AG08396 (cell line): ENCODE measurements around the gene TNS2.
"Not testable (repeated sequence)": the region's sequence is repeated elsewhere in the genome, so short reads cannot be mapped to it uniquely, and the experiment has no call there.

Experiments used
- DNase-seq: peaks from one replicate; pipeline ENCODE4 v3.0.0; 2012; ENCODE audit warnings: low spot score, mixed read lengths

Gene TNS2, protein sequence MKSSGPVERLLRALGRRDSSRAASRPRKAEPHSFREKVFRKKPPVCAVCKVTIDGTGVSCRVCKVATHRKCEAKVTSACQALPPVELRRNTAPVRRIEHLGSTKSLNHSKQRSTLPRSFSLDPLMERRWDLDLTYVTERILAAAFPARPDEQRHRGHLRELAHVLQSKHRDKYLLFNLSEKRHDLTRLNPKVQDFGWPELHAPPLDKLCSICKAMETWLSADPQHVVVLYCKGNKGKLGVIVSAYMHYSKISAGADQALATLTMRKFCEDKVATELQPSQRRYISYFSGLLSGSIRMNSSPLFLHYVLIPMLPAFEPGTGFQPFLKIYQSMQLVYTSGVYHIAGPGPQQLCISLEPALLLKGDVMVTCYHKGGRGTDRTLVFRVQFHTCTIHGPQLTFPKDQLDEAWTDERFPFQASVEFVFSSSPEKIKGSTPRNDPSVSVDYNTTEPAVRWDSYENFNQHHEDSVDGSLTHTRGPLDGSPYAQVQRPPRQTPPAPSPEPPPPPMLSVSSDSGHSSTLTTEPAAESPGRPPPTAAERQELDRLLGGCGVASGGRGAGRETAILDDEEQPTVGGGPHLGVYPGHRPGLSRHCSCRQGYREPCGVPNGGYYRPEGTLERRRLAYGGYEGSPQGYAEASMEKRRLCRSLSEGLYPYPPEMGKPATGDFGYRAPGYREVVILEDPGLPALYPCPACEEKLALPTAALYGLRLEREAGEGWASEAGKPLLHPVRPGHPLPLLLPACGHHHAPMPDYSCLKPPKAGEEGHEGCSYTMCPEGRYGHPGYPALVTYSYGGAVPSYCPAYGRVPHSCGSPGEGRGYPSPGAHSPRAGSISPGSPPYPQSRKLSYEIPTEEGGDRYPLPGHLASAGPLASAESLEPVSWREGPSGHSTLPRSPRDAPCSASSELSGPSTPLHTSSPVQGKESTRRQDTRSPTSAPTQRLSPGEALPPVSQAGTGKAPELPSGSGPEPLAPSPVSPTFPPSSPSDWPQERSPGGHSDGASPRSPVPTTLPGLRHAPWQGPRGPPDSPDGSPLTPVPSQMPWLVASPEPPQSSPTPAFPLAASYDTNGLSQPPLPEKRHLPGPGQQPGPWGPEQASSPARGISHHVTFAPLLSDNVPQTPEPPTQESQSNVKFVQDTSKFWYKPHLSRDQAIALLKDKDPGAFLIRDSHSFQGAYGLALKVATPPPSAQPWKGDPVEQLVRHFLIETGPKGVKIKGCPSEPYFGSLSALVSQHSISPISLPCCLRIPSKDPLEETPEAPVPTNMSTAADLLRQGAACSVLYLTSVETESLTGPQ (N-terminal part only)

DNA sequence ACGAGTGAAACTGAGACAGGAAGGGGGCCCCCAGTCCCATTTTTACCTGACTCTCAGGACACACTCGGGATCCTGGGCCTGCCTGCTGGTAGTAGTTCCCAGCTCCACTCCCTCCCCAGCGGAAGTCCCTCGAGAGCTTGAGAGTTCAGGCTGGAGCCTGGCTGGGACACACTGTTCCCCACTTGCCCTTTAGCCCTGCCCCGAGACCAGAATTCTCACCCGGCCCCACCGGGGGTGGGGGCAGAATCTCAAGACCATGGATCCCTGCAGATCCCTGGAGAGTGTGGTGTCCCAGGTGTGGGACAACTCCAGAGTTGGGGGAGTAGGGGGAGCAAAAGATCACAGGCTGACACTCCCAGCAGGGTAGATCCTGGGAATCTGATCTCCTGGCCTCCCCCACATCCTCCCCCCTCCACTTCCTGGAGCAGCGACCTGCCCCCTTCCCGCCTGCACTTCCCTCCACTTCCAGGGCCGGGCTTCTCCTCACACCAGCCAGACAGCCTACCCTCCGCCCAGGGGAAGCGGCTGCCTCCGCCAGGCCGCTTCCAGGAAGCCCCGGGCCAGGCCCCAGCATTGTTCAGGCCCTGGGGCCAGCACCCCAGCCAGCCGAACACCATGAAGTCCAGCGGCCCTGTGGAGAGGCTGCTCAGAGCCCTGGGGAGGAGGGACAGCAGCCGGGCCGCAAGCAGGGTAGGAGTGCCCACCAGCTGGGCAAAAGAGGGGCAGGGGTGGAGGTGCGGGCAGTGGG lies at the start of gene TNS2:
TSS of gene TNS2 (plus strand) at position 495 of the 748 bp plus-strand sequence. CDS start at position 616, 121 bp downstream.
- DNase-seq: peak; percentile 51

DNA sequence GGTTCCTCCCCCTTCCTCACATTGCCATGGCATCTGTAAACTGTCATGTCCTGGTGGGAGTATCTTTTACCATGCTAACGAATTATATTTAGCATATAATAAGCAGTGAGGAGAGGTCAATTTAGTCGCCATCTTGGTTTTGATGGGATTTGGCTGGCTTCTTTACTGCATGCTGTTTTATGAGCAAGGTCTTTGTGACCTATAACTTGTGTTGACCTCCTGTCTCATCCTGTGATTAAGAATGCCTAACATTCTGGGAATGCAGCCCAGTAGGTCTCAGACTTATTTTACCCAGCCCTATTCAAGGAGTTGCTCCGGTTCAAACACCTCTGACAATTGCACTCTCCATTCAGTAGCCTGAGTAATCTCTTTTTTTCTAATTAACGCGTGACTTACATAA lies 45.7 kb upstream of the TNS2 start:
- DNase-seq: no peak

DNA sequence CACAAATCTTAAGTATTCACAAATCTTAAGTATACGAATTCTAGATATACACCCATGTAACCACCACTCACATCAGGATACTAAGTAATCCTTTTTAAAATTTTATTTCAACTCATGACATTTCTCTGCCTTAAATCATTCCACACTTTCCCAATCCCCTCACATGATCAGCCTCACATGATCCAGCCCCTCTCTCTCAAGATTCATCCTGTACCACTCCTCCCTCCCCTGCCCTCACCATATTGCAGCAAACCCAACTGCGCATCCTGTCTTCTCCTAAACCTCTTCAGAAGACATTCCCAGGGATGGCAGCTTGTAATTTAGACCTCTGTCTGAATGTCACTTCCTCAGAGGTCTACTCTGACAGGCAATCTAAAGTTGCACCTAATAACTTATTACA lies 45.3 kb upstream of the TNS2 start:
- DNase-seq: no peak

DNA sequence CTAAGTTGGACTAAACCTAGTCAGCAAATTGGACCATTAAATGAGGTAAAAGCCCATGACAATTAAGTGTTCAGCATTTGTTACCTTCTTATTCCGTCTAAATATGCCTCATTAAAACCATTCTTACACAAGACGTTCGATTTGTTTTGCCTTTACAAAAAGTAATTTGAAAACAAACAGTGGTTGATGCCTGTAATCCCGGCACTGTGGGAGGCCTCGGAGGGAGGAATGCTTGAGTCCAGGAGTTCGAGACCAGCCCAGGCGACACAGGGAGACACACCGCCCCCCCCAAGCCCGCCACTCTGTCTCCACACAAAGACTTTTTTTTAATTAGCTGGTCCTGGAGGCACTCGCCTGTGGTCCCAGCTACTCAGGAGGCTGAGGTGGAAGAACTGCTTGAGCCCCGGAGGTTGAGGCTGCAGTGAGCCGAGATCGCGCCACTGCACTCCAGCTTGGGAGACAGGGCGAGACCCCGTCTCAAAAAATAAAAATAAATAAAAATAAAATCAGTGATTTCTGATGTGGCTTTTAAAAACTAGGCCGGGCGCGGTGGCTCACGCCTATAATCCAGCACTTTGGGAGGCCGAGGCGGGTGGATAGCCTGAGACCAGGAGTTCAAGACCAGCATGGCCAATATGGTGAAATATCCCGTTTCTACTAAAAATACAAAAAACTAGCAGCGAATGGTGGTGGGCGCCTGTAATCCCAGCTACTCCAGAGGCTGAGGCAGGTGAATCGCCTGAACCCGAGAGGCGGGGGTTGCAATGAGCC lies 44.5 kb upstream of the TNS2 start:
- DNase-seq: no peak

DNA sequence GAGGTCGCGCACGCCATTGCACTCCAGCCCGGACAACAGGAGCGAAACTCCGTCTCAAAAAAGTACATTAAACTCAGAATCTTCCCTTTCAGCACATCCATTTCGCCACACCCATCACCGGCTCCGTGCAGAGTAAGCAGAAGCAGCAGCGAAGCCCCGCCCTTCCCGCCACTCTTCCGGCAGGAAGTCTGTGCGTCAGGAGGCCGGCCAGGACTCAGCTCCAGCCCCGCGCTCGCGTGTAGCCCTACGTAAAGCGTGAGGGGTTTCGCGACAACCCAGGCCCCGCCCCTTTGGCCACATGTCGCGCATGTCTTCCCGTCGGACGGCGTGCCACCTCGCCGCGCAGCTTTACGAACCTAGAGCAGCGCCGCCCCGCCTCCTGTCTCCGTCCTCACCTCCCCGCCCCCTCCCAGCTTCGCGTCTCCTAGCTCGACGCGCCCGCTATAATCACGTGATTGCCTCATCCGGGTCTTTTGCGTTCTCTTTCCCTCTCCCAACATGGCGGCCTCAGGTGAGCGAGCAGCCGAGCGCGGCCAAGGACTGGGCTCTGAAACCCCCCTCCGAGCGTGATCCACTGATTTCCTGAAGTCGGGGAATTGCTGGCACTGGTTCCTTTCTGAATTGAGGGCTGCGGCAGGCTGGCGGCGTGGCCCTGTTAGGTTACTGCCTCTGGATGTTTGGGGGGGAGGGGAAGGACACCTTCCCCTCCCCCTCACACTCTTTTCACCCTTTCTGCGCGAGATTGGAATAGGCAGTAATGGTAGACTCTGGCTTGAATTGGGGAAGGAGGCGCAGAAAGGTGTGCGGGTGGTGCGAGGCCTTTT lies 43.7 kb upstream of the TNS2 start, which contains the start of gene EIF4B:
TSS of gene EIF4B (plus strand) at position 471 of the 824 bp plus-strand sequence. CDS start at position 499, 28 bp downstream.
- DNase-seq: peak; percentile 98

DNA sequence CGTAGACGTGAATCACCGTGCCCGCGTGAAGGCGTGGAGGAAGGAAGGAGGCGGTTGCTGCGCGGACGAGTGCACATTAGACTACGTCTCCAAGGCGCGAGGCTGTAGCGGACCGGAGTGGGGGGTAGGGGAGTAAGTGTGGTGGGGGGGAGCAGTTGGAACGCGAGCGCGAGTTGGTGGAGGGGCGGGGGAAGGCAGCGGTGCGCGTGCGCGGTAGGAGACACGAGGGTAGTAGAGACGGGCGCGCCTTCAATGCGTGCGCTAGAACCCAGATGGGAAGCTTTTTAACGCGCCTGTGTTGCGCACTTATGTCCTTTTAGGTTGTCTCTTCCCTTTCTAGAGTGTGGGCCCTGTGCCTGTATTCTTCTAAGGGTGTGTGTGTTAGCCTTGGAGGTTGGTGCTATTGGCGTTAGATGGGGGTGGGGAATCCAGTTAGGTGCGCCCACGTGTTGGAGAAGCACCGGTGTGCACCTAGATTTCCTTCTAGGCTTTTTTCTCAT lies 43.0 kb upstream of the TNS2 start:
- peak; percentile 85 for DNase-seq

DNA sequence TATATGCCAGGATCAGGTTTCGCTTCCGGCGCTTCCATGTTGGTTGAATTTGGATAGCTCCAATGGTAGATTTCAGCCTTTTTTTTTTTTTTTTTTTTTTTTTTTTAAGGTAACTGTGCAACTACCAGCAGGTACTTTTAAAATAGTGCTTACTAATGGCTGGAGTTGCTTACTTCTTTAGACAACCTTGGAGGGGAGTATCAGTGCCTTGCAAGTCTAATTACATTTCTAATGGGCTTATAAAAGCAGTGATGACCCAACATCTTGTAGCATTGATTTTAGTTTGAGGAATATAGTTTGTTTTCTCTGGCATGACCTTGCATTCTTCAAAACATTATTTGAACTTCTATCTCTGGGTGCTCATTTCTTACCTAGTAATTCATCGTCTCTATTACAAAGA lies 42.5 kb upstream of the TNS2 start:
- DNase-seq: no peak

DNA sequence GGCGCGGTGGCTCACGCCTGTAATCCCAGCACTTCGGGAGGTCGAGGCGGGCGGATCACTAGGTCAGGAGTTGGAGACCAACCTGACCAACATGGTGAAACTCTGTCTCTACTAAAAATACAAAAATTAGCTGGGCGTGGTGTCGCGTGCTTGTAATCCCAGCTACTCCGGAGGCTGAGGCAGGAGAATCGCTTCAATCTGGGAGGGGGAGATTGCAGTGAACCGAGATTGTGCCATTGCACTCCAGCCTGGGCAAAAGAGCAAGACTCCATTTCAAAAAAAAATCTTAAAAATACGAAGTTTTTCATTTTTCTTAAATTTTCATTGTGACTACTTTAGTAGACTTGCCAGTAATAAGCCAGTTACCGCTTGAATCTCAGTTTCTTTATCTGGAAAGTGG lies 41.1 kb upstream of the TNS2 start:
- DNase-seq: not testable (repeated sequence)

DNA sequence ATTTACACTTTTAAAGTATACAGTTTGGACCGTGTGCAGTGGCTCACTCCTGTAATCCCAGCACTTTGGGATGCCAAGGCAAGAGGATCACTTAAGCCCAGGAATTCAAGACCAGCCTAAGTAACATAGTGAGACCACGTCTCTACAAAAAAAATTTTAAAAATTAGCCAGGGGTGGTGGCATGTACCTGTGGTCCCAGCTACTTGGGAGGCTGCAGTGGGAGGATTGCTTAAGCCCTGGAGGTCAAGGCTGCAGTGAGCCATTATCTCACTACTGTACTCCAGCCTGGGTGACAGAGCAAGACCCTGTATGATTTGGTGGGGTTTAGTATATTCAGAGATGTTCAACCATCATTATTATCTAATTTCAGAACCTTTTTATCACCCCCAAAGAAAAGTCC lies 38.9 kb upstream of the TNS2 start:
- DNase-seq: no peak

DNA sequence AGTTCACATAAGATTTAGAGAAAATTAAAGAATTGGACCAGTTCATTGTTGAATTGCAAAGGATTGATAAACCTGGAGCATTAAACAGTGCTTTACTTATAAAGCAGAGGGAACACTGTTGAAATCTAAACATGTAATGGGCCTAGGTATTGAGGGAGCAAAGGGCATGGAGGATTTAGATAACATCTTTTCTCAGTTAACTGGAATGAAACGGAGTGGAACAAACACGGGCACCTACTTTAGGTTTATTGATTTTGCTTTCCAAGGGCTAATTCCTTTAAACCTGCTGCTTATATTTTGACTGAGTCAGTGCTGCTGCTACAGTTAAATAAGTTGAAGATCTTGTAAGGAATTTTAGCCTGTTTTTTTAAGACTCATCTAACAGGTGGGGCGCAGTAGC lies 38.0 kb upstream of the TNS2 start:
- DNase-seq: no peak

DNA sequence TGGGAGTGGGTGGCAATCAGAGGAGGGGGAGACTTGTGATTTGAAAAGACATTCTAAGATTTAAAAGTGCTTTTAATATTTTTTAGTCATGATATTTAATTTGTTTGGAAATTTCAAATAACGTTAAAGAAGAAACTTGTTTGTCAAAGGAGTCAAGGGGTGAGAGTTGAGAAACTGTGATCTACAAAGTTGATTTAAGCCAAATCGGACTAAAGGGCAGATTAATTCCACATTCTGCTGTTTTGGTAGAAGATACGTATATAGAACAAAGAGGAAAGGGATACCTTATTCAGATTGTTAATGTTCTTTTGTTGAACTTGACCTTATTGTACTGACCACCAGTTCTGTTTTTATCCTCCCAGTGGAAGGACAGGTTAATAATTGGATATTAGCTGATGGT lies 36.9 kb upstream of the TNS2 start:
- no peak for DNase-seq

DNA sequence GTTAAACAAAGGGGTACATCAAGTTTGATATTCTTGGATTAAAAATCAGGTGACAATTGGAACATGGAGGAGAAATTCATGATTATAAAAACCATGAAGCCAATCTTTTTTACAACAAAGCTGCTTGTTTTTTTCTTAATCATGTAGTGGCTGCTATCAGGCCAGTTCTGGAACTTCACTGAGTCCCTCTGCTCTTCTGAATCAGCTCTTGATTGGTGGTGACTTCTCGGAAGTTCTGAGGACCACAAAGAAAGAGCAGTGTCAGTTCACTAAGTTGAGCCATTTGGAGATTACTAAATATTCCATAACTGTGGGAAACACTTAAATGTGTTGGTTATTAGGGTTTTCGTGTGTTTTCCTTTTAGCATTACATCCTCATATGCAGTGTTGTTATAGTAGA lies 35.2 kb upstream of the TNS2 start:
- no peak for DNase-seq

DNA sequence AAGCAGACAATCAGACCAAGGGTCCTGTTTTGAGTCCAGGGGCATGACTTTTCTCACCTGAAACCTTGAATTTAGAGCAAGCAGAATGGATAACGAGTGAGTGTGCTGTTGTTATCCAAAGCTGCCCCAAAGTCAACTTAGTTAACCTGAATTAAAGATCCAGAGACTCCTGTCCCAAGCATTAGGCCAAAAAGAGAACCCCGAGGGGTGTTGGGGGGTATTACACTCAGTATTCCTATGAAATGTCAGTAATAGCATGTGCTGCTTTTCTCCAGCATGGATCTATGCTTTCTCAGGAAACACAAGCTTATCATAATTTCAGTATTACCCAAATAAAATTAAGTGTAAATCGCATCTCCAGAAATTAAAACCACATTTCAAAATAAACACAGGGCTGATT lies 24.6 kb upstream of the TNS2 start:
- DNase-seq: no peak

DNA sequence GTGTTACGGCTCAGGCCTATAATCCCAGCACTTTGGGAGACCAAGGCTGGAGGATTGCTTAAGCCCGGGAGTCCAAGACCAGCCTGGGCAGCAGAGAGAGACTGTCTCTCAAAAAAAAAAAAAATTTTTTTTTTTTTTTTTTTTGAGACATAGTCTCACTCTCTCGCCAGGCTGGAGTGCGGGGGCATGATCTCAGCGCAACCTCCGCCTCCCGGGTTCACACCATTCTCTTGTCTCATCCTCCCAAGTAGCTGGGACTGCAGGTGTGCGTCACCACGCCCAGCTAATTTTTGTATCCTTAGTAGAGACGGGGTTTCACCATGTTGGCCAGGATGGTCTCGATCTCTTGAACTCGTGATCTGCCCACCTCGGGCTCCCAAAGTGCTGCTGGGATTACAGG lies 22.9 kb upstream of the TNS2 start:
- DNase-seq: not testable (repeated sequence)

DNA sequence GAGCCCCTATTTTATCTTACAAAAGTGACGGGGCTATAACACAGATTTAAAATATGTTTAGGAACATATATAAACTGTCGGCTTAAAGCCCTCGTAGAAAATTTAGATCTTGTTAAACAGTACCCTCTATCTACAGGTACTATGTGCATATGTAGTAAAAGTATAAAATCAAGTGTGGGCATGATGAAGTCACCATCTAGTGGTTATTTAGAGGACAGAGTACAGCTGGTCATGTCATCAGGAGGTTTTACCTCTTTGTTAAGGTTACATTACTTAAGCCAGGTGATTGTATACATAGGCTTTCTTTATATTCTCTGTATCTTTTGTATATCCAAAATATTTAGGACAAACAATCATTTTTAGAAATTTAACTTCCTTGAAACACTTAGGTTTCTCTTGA lies 18.2 kb upstream of the TNS2 start:
- DNase-seq: no peak

DNA sequence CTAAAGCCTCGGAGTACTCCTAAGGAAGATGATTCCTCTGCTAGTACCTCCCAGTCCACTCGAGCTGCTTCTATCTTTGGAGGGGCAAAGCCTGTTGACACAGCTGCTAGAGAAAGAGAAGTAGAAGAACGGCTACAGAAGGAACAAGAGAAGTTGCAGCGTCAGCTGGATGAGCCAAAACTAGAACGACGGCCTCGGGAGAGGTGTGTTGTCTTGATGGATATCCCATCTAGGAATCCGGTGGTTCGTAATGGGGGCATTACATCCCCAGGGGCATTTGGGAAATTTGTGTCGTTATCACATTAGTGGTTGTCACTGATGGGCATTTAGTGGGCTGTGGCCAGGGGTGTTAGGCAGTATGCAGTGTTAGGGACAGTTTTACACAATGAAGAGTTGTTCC lies 16.0 kb upstream of the TNS2 start:
- not testable (repeated sequence) for DNase-seq

DNA sequence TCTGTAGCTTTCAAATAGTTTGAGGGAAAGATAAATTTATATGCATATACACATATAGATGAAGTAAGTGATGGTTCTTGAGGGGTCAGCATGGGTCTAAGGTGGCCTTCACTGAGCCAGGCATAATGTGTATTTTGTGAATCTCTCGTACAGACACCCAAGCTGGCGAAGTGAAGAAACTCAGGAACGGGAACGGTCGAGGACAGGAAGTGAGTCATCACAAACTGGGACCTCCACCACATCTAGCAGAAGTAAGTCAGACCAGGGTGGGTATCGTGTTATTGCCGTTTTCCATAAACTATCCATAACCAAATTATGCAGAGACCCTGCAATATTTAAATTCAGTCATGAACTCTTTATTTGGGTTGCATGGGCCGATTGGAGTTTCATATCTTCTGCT lies 15.4 kb upstream of the TNS2 start:
- DNase-seq: no peak

DNA sequence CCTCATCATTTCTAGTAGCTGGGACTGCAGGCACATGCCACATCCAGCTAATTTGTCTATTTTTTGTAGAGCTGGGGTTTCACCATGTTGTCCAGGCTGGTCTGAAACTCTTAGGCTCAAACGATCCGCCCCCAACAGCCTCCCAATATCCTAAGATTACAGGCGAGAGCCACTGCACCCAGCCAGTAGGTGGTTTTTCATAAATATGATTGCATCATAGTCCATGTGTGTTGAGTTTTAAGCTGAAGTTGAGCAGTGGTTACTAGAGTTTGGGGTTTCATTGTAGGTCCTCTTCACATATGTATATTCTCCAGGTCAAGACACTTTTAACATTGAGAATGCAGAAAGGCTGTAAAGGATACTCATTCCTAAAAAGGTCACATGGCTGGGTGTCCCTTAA lies 13.1 kb upstream of the TNS2 start:
- DNase-seq: no peak

DNA sequence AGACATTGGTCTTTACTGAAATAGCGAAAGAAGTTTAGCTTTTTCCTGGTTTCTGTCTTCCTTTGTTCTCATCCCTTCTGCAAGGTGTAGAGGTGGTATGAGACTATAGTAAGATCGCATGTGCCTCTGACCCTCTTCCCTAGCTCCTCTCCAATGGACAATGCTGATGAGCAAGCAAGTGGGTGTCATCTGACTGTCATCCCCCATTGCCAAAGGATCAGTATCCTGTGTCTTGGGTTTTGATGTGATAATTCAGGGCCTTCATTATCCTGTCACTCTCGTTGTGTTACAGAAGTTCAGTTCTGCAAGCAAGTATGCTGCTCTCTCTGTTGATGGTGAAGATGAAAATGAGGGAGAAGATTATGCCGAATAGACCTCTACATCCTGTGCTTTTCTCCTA lies 10.0 kb upstream of the TNS2 start:
- DNase-seq: no peak
